Measurements from ENCODE around the gene RHOBTB1.

DNA sequence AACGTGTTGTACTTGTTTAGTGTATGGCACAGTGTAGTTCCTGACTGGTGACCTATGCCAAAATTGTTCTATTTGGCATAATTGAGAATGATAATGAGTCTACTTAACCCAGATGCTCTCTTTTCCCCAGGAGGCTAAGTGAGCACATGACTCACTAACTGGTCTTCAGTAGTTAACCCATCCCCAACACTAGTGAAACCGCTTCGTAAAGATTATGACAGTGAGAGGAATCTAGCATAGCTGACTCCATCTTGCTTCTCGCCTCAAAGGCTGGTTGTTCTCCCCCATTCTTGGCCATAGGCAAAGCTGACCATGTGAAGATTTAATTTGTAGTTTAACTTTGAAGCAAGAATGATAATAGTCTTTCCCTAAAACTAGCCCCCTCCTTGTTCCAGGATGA is 118.5 kb downstream of the RHOBTB1 start:
- TF ChIP-seq CTCF (conservative IDR thresholded peaks at IDR 0.05; ENCODE audit: low read depth in 2 of 2) (no peak), REST (IDR thresholded peaks at IDR 0.05; ENCODE audit: unreplicated experiment) (no peak), EZH2 (IDR thresholded peaks at IDR 0.05; ENCODE audit: low read depth, unreplicated experiment) (no peak), ZNF331 (CRISPR knock-in tag; IDR thresholded peaks at IDR 0.05; ENCODE audit: low read depth) (no peak), POLR2AphosphoS5 (IDR thresholded peaks at IDR 0.05; ENCODE audit: low read depth) (no peak), EZH2phosphoT487 (IDR thresholded peaks at IDR 0.05; ENCODE audit: unreplicated experiment) (no peak), CREB1 (CRISPR knock-in tag; IDR thresholded peaks at IDR 0.05; ENCODE audit: low read depth) (no peak), STAT1 (IDR thresholded peaks at IDR 0.05; ENCODE audit: unreplicated experiment) (no peak), JUNB (IDR thresholded peaks at IDR 0.05; ENCODE audit: unreplicated experiment) (no peak), ZNF114 (CRISPR knock-in tag; IDR thresholded peaks at IDR 0.05) (no peak), NANOG (IDR thresholded peaks at IDR 0.05; ENCODE audit: borderline replicate concordance) (no peak)
- TF ChIP-seq, protein P1, sequence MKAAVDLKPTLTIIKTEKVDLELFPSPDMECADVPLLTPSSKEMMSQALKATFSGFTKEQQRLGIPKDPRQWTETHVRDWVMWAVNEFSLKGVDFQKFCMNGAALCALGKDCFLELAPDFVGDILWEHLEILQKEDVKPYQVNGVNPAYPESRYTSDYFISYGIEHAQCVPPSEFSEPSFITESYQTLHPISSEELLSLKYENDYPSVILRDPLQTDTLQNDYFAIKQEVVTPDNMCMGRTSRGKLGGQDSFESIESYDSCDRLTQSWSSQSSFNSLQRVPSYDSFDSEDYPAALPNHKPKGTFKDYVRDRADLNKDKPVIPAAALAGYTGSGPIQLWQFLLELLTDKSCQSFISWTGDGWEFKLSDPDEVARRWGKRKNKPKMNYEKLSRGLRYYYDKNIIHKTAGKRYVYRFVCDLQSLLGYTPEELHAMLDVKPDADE (IDR thresholded peaks at IDR 0.05) = no peak

Data from GM23338 (cell line).